OCI-LY7 (cell line): Measurements from ENCODE around the gene CFAP57. TPM values are rescaled to one million over a fixed set of nuclear protein-coding genes. Genes with fewer than 3 reads are reported as not detected.

ENCODE experiments used
- BruUV-seq: library from RNA; stranded (reverse); fragments of 400-500 nt; replicated peaks from 2 replicates; lab custom pipeline; 2021; lab: Mats Ljungman, UMichigan
- CTCF ChIA-PET: fragments of 300-600 bp; sonication (Branson Sonifier 250); formaldehyde crosslinking; loops from one replicate; lab custom pipeline; 2022; ENCODE audit warnings: antibody characterized with exemption; ENCODE audit not compliant: unreplicated experiment; lab: Charles Lee
- POLR2A ChIA-PET: fragments of 300-600 bp; sonication (Branson Sonifier 250); formaldehyde crosslinking; loops from one replicate; lab custom pipeline; 2022; ENCODE audit warnings: antibody characterized with exemption; lab: Charles Lee
- DNase-seq: peaks from one replicate; pipeline ENCODE4 v3.0.0-alpha.2; 2015; ENCODE audit warnings: low spot score
- H2AFZ ChIP-seq: fragments of 200-600 bp; sonication (generic), shearing (Covaris generic); 2 replicates; pipeline ENCODE4 v1.6.1; 2014; ENCODE audit warnings: mild to moderate bottlenecking, antibody characterized with exemption, low read length, moderate library complexity
- H3K27ac ChIP-seq: fragments of 200-600 bp; sonication (generic); 2 replicates; pipeline ENCODE4 v1.5.1; 2014; ENCODE audit warnings: mixed run types, low read depth, mild to moderate bottlenecking, moderate library complexity, low read length, inconsistent platforms; ENCODE audit not compliant: poor library complexity, severe bottlenecking
- H3K36me3 ChIP-seq: fragments of 200-600 bp; sonication (generic); 2 replicates; pipeline ENCODE4 v1.6.1; 2014; ENCODE audit warnings: mild to moderate bottlenecking, antibody characterized with exemption, low read length, moderate library complexity, mixed read lengths; ENCODE audit not compliant: insufficient read depth
- H3K4me1 ChIP-seq: fragments of 200-600 bp; sonication (generic); 2 replicates; pipeline ENCODE4 v1.5.1; 2014; ENCODE audit warnings: mild to moderate bottlenecking, low read length; ENCODE audit not compliant: insufficient read depth, poor library complexity, severe bottlenecking
- H3K4me2 ChIP-seq: fragments of 200-600 bp; sonication (generic); 2 replicates; pipeline ENCODE4 v1.6.1; 2014; ENCODE audit warnings: mild to moderate bottlenecking, low read length
- H3K4me3 ChIP-seq: fragments of 200-600 bp; sonication (generic); 2 replicates; pipeline ENCODE4 v1.5.1; 2014; ENCODE audit warnings: mild to moderate bottlenecking, low read depth, low read length; ENCODE audit not compliant: poor library complexity, severe bottlenecking
- H3K79me2 ChIP-seq: fragments of 200-600 bp; sonication (generic); 2 replicates; pipeline ENCODE4 v1.6.1; 2016; ENCODE audit warnings: low read depth, mild to moderate bottlenecking, low read length, moderate library complexity, mixed read lengths; ENCODE audit not compliant: insufficient read depth
- H3K9me2 ChIP-seq: fragments of 200-600 bp; sonication (generic); 2 replicates; pipeline ENCODE4 v1.6.1; 2016; ENCODE audit warnings: mild to moderate bottlenecking, low read length, mixed read lengths; ENCODE audit not compliant: insufficient read depth
- H3K9me3 ChIP-seq: fragments of 200-600 bp; sonication (generic); 2 replicates; pipeline ENCODE4 v1.6.1; 2014; ENCODE audit warnings: mild to moderate bottlenecking, mixed run types, low read length, mixed read lengths
- H4K20me1 ChIP-seq: fragments of 200-600 bp; sonication (generic); 2 replicates; pipeline ENCODE4 v1.6.1; 2014; ENCODE audit warnings: mild to moderate bottlenecking, antibody characterized with exemption, low read length, moderate library complexity, mixed read lengths; ENCODE audit not compliant: insufficient read depth
- EZH2phosphoT487 ChIP-seq: fragments of 200-600 bp; sonication (generic); IDR thresholded peaks from 2 replicates; pipeline ENCODE4 v1.6.1; 2018; ENCODE audit warnings: low read depth, borderline replicate concordance, mild to moderate bottlenecking, mixed run types, antibody characterized with exemption, low read length, moderate library complexity, mixed read lengths
- intact Hi-C: fragments of 100-400 bp; cut with micrococcal nuclease; formaldehyde crosslinking; loops from one replicate; pipeline ENCODE4 v1.10.0; 2022; ENCODE audit not compliant: unreplicated experiment
- total RNA-seq, 2 experiments: library from RNA; depleted of rRNA in 1 of 2; stranded (reverse); fragments of >200 nt in 1 of 2; shearing (Covaris generic) in 1 of 2; gene quantifications; 2 replicates each; pipeline ENCODE4 v1.2.3, GENCODE V29; 2014 to 2022
- TF ChIP-seq, protein P1 (sequence below): fragments of 200-600 bp; sonication (generic); conservative IDR thresholded peaks from 2 replicates; pipeline ENCODE4 v1.5.1; 2014; ENCODE audit warnings: mild to moderate bottlenecking, antibody characterized with exemption, low read length, moderate library complexity, mixed read lengths

The CFAP57 gene
- total RNA-seq, 2 experiments from 2014 or later = 0.17 TPM; not detected in 1

DNA sequence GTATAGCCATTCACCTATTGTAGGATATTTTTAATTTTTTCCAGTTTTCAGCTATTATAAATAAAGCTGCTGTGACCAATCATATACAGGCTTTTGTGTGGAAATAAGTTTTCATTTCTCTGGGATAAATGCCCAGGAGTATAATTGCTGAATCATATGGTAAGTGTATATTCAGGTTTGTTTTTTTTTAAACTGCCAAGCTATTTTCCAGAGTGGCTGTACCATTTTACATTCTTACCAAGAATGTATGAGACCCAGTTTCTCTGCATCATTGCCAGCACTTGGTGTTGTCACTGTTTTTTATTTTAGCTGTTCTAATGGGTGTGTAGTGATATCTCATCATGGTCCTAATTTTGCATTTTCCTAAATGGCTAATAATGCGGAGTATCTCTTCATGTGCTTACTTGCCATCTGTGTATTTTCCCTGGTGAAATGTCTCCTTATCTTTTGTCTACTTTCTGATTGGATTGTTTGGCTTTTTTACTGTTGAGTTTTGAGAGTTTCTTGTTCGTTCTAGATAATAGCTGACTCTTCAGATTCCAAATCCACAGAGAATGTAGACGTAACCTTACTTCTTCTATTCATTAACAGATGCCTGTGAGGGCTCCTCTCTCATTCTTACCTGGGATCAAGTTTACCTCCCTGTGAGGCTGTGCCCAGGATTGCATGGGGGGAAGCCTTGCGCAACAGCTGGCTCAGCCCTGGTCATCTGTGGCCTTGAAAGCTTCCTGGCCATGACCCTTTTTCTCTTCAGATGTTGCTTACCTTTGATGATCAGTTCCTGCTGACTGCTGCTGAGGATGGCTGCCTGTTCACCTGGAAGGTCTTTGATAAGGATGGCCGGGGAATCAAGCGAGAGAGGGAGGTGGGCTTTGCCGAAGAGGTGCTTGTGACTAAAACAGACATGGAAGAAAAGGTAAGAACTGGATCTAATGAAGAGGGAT lies 42.6 kb downstream of the CFAP57 start:
- no peaks in the 10 kb centered on the region for H3K79me2 ChIP-seq
- no peaks in the 10 kb centered on the region for H3K9me2 ChIP-seq
- H3K27ac ChIP-seq = no peak overlapping the region
- H3K4me3 ChIP-seq = no peak overlapping the region
- intact Hi-C loops = no loop called here
- no peak overlapping the region for H2AFZ ChIP-seq
- no peak for TF ChIP-seq EZH2phosphoT487
- TF ChIP-seq, protein P1, sequence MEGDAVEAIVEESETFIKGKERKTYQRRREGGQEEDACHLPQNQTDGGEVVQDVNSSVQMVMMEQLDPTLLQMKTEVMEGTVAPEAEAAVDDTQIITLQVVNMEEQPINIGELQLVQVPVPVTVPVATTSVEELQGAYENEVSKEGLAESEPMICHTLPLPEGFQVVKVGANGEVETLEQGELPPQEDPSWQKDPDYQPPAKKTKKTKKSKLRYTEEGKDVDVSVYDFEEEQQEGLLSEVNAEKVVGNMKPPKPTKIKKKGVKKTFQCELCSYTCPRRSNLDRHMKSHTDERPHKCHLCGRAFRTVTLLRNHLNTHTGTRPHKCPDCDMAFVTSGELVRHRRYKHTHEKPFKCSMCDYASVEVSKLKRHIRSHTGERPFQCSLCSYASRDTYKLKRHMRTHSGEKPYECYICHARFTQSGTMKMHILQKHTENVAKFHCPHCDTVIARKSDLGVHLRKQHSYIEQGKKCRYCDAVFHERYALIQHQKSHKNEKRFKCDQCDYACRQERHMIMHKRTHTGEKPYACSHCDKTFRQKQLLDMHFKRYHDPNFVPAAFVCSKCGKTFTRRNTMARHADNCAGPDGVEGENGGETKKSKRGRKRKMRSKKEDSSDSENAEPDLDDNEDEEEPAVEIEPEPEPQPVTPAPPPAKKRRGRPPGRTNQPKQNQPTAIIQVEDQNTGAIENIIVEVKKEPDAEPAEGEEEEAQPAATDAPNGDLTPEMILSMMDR = no peak
- no peaks in the 10 kb centered on the region for H3K9me3 ChIP-seq
- ChIA-PET POLR2A (interaction anchor here (0.8 kb wide), 1 partner anchor 9 kb away, joined by 3 read pairs; no protein-coding TSS in a partner anchor), CTCF (no interaction called here)
- no peaks in the 10 kb centered on the region for H3K36me3 ChIP-seq
- no peaks in the 10 kb centered on the region for H3K4me1 ChIP-seq
- DNase-seq = no peak
- no peak overlapping the region for H3K4me2 ChIP-seq
- no TSS peak for BruUV-seq
- H4K20me1 ChIP-seq = no peaks in the 10 kb centered on the region

DNA sequence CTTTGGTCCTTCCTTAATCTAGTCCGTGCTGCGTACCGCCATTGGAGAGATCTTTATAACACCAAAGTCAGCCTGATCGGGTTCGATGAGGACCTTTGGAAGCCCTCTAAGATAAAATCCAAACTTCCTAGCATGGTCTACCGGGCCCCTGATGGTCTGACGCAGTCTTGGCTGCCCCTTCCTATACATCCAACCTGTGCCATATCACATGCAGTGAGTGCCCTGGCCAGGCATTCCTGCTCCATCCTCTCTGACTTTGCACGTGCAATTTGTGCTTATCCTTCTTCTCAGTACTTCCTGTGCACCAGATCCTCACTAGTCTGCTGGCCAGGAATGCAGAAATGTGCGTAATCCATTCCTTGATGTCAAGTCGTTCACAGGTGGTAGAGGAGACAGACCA lies 45.6 kb downstream of the CFAP57 start:
- no peak overlapping the region for H3K27ac ChIP-seq
- DNase-seq = no peak
- TF ChIP-seq, protein P1 = no peak
- no peak for TF ChIP-seq EZH2phosphoT487
- H2AFZ ChIP-seq = no peak overlapping the region
- no peak overlapping the region for H3K4me2 ChIP-seq
- H3K9me3 ChIP-seq = no peaks in the 10 kb centered on the region
- no peak overlapping the region for H3K4me3 ChIP-seq
- H3K4me1 ChIP-seq = peaks cover 20% of the 10 kb centered on the region
- no peaks in the 10 kb centered on the region for H4K20me1 ChIP-seq
- intact Hi-C loops = no loop called here
- ChIA-PET POLR2A (no interaction called here), CTCF (no interaction called here)
- no TSS peak for BruUV-seq
- no peaks in the 10 kb centered on the region for H3K36me3 ChIP-seq
- H3K79me2 ChIP-seq = no peaks in the 10 kb centered on the region
- H3K9me2 ChIP-seq = no peaks in the 10 kb centered on the region
